GM21786 (cell line): Measurements from ENCODE around the gene STAP2.
"Not testable (repeated sequence)": the region's sequence is repeated elsewhere in the genome, so short reads cannot be mapped to it uniquely, and the experiment has no call there.

Experiments
- ATAC-seq: cut with Tn5 transposase; IDR thresholded peaks from one replicate; pipeline ENCODE4 v1.9.1; 2021; ENCODE audit not compliant: unreplicated experiment

The STAP2 gene

DNA sequence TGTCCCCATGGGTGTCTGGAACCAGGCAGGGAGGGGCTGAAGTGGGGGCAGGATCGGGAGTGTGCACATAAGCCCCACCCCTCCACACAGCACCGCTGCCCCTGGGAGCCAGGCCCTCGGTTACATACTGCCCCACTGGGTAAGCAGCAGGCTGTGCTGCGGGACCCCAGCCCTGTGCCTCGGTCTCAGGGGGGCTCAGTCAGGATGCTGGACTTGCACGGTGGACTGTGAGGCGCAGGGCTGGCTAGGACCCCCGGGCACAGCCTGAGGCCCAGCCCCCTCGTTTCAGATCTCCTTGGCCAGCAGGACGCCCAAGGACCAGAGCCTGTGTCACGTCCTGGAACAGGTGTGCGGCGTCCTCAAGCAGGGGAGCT is 21.0 kb upstream of the STAP2 start:
- no peak for ATAC-seq

DNA sequence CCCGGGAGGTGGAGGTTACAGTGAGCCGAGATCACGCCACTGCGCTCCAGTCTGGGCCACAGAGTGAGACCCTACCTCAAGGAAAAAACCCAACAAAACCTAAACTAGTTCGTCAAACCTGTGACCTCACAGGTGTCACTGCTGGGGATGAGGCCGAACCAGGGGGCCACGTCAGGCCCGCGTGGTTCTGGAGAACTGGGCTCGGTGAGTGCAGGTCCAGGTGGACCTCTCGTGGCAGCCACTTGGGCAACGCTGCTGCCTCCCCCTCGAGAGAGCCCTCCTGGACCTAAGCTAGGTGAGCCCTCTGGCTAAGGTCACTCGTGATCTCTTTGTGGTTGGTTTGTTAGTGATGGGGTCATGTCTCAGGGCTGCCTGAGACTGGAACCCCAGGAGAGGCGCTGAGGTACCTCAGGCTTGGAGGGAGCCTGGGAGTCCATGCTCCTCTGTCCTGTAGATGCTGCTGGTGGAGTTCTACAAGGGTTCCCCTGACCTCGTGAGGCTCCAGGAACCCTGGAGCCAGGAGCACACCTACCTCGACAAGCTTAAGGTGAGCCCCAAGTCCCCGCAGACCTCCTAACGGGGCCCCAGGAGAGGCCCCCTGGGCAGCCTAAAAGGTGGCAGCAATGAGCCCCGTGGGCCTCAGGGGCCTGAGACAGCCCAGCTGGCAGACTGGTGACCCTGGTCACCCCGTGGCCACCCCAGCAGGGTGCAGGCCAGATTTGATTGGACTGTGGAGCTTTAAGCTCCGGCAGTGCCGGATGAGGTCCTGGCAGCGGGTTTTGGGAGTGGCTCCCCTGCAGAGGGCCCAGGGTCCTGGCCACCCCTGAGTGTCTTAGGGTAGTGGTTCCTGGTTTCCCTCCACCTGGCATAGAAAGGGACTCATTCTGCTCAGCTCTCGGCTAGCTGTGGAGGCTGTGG is 20.3 kb upstream of the STAP2 start:
- no peak for ATAC-seq

DNA sequence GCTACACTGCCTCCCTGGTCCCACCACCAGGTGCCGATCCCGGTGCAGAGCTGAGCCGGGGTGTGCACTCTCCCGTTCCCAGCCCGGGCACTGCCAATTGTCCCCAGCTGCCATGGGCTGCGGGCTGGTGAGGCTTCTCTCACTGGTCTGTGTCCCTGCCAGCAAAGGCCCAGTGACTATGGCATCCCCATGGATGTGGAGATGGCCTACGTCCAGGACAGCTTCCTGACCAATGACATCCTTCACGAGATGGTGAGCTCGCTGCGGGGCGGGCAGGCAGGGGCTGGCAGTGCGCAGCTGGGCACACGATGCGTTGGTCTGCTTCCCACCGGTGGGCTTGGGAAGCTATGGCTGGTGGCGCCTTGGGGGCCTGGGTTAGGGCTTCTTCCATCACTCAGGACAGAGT is 19.3 kb upstream of the STAP2 start:
- no peak for ATAC-seq

DNA sequence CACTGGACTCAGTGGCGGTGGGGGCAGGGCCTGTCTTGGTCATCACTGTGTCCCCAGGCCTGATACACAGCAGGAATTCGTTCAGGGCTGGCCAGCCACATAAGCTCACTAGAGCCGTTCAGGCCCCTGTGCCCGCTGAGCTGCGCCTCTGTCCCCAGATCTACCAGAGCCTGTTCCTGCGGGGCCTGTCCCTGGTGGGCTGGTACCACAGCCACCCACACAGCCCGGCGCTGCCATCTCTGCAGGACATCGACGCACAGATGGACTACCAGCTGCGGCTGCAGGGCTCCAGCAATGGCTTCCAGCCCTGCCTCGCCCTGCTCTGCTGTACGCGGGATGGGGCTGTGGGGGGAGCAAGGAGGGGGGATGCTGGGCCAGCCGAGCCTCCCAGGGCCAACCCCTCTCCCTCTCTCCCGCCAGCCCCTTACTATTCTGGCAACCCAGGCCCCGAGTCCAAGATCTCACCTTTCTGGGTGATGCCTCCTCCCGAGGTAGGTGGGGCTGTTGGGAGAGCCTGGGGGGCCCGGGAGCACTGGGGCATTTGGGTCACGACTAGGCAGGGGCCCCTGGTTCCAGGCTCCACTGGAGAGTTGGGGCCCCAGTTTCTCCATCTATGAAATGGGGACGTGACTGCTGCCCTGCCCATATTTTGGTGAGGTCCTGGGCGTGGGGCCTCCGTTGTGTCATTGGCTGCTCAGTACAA is 18.6 kb upstream of the STAP2 start:
- no peak for ATAC-seq

DNA sequence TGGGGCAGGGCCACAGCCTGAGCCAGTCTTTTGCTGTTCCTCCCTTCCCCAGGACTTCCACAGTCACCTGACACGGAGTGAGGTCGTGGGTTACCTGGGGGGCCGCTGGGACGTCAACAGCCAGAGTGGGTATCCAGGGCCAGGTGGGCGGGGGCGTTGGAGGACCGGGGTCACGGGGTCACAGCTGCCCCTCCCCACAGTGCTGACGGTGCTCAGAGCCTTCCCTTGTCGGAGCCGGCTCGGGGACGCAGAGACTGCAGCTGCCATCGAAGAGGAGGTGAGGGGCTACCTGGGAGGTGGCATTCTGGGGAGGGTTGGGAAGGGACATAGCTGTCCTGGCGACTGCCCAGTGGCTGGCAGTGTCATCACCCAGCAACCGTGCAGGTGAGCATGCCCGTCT is 16.3 kb upstream of the STAP2 start:
- no peak for ATAC-seq

DNA sequence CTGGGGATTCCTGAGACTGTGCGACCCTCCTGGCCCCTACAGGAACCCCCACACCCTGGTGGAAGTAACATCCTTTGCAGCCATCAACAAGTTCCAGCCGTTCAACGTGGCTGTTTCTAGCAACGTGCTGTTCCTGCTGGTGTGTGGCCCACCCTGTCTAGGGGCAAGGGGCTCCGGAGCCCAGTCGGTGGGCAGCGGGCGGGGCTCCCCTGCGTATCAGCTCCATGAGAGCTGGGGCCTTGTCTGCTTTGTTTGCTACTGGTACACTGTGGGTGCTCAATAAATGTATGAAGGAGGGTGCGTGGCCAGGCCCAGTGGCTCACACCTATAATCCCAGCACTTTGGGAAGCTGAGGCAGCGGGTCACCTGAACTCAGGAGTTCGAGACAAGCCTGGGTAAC is 15.7 kb upstream of the STAP2 start:
- no peak for ATAC-seq

DNA sequence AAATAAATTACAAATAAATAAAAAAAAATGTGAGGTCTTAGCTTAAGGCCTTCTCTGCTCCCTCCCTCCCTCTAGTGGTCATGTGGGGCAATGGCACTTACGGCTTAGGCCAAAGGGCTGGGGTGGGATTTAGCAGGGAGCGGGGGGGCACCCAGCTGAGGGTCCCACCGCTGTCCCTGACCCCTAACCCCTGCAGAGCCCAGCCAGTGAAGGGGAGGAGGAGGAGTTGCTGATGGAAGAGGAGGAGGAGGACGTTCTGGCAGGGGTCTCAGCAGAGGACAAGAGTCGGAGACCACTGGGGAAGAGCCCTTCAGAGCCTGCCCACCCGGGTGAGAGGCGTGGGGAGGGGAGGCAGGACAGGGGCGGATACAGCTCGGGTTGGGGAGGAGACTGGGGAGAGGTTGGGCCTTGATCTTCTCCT is 14.1 kb upstream of the STAP2 start:
- ATAC-seq = no peak

DNA sequence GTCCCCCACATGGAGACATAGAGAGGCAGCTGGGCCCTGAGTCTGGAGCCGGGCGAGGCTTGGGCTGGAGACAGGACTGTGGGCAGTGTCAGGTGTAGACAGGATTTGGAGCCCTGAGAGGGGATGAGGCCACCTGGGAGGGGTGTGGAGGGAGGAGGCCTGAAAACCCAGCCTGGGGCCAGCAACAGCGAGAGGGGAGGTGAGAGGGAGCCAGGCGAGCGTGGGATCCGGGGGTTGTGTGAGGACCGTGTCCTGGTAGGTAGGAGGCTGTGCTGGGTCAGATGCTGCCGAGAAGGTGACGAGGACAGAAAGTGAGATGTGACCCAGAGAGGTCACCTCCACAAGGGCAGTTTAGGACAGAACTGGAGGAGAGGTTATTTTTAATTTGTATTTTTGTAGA is 12.1 kb upstream of the STAP2 start:
- ATAC-seq = no peak

DNA sequence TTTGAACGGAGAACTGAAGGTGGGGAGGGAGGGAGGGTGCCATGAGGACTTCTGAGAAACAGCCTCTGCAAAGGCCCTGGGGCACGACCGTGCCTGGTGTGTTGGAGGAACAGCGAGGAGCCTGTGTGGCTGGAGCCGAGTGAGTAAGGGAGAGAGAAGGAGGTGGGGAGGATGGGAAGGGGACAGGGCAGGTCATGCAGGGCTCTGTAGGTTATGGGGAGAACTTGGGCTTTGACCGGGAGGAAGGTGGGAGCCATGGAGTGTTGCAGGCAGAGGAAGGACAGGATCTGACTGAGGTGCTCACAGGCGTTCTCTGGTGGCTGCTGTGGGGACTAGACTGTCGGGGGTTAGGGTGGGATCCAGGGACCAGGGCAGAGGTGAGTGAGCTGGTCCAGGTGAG is 11.5 kb upstream of the STAP2 start:
- no peak for ATAC-seq

DNA sequence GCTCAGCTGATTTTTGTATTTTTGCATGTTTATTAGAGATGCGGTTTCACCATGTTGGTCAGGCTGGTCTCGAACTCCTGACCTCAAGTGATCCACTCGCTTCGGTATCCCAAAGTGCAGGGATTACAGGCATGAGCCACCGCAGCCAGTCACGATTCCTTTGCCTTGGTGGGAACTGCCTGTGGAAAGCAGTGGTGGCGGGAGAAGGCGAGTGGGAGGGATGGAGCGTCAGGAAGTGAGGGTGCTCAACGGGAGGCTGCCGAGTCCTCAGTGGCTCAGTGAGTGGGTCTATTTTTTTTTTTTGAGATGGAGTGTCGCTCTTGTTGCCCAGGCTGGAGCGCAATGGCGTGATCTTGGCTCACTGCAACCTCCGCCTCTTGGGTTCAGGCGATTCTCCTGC is 10.6 kb upstream of the STAP2 start:
- not testable (repeated sequence) for ATAC-seq

DNA sequence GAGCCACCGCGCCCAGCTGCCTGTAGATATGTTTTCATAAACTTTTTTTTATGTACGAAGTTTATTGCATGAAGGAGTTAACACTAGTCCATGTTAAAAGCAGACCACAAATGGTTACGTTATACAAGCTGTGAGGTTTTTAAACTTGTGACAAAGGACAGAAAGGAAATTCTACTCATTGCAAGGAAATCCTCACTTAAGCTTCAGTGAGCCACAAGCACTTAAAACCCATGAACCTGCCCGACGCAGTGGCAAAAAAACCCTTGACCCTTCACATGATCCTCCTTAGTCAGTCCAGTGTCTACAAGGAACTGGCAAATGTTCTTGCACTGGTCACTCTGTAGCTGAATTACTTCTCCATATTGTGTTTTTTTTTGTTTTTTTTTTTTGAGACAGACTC is 8.9 kb upstream of the STAP2 start:
- no peak for ATAC-seq

DNA sequence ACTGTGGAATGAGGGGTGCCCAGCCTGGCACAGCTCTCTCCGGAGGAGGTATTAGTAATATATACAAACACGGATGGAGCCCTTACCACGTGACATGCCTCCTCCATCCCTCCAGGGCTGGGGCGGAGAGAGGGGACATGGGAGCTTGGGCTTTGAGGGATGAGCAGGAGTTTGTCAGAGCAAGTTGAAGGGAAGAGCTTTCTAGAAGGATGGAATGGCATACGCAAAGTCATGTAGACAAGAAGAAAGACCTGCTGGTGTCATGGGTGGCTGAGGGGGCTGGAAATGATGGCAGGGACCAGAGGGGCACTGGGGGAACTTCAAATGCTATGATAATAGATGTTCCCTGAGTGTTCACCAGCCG is 7.4 kb upstream of the STAP2 start:
- no peak for ATAC-seq

DNA sequence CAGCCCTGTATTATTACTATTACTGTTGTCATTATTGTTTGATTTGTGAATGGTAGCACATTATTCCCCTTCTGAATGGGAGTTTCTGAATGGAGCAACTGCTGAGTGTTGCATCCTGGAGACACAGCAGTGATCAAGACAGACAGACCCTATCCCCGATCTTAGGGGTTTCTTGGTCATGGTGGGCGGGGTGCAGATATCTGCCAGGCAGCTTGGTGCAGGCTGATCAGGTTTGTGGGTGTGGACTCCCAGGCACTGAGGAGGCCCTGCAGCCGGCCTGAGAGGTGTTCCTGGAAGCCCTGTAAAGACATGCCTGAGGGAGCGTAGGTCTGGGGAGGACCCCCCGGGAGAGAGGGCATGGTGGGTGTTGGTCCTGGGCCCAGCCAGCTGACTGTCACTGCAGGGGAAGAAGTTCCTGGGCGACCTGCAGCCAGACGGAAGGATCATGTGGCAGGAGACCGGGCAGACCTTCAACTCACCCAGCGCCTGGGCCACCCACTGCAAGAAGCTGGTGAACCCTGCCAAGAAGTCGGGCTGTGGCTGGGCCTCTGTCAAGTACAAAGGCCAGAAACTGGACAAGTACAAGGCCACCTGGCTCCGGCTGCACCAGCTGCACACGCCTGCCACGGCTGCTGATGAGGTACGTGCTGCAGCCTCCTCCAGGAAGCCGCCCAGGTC is 6.9 kb upstream of the STAP2 start:
- ATAC-seq = no peak

DNA sequence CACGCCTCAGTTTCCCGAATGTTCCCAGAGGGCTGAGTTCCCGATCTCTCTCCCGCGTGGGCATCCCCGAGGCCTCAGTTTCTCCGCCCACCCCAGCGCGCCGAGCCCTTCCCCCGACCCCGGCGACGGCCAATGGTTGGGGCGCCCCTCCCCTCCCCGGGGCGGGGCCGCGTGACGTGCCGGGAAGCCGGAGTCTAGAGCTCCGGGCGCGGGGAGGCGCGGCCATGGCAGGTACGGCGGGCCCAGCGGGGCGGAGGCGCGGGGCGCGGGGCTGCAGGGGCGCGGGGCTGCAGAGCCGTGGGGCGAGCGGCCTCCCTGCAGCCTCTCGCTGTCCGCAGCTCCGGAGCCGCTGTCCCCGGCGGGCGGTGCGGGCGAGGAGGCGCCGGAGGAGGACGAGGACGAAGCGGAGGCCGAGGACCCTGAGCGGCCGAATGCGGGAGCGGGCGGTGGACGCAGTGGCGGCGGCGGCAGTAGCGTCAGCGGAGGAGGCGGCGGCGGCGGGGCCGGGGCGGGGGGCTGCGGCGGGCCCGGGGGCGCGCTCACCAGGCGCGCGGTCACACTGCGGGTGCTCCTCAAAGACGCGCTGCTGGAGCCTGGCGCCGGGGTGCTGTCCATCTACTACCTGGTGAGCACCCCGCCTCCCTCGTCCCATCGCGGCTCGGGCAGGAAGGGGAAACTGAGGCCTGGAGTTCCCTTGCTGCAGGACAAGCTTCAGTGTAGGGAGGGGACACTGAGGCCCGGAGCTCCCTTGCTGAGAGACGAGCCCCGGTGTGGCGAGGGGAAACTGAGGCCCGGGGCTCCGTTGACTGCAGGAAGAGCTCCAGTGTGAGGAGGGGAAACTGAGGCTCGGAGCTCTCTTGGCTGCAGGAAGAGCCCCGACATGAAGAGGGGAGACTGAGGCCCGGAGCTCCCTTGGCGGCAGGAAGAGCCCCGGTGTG is 5.0 kb upstream of the STAP2 start, which contains the start of gene MPND:
TSS of gene MPND (plus strand) at position 193 of the 938 bp plus-strand sequence. CDS start at position 225, 32 bp downstream.
- peak; percentile 36 for ATAC-seq

DNA sequence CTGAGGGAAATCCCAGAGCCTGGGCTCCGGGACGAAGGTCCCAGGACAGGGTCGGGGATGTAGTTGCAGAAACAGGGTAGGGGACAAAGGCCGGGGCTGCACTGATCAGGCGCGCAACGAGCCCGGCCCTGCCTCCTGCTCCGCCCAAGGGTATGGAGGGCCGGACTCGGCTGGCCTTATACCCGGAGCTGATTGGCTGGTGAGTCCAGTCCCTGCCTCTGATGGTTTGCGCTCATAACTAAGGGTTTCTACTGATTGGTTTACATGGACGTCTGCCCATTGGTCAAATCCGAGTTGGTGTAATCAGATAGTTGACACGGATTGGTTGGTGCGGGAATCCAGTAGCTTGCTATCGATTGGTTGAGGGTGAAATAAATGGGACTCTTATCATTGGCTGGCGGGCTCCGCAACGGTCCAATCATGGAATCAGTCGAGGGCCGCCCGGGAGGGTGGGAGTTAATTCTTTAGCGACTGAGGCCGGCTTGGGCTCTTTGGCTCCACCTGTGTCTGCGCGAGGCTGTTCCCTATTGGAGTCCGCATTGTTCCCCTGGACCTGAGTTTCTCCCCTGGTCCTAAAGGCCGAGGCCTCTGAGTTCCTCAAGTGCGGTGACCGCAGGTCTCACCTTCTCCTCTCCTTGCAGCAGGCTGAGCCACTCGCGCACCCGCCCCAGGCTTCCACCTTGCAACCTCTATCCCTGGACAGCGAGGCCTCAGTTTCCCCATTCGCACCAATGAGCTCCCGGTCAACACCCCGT is 4.2 kb upstream of the STAP2 start:
- peak; percentile 86 for ATAC-seq

DNA sequence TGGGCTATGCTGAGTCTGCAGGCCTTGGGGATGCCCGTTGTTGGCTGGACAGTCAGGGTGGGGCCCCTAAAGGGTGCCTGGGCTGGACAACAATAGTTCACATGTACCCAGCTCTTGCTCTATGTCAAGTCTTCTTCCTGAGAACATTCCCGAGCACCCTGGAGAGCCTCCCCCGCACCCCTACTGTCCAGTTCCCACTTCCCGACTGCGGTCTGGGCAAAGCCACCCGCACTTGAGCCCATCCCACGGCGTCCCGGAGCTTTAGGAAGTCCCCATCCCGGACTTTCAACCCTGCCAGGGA is 3.6 kb upstream of the STAP2 start:
- no peak for ATAC-seq

DNA sequence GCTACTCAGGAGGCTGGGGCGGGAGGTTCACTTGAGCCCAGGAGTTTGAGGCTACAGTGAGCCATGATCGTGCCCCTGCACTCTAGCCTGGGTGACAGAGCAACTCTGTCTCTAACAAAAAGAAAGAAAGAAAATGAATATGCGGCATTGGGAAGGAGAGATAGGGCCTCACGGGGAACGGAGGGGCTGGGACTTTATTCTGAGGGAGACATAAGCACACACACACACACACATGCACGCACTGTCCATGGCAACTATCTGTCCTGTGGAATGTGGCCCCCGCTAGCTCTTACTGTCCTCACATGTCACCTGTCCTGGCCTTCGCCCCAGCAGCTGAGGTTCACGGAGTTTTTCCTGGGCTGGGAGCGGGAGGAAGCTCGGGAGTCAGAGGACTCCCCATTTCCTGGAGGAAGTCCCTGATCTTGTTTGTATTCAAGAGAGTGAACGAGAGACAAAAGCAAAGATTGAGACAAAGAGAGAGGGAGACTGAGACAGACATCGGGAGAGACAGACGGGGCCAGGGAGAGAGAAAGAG is 654 bp downstream of the STAP2 start:
- no peak for ATAC-seq

DNA sequence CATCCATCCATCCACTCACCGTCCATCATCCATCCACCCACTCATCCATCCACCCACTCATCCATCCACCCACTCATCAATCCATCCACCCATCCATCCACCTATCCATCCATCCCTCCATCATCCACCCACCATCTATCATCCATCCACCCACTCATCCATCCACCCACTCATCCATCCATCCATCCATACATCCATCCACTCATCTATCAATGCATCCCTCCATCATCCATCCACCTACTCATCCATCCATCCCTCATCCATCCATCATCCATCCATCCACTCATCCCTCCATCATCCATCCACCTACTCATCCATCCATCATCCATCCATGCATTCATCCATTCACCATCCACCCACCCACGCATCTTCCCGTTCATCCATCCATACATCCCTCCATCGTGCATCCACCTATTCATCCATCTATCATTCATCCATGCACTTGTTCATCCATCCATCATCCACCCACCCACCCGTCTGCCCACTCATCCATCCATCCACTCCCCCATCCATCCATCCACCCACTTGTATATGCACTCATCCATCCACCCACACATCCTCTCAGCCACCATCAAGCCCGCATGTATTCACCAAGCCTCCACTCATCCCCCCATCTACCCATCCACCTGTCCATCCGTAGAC is 3.6 kb downstream of the STAP2 start:
- ATAC-seq = no peak

DNA sequence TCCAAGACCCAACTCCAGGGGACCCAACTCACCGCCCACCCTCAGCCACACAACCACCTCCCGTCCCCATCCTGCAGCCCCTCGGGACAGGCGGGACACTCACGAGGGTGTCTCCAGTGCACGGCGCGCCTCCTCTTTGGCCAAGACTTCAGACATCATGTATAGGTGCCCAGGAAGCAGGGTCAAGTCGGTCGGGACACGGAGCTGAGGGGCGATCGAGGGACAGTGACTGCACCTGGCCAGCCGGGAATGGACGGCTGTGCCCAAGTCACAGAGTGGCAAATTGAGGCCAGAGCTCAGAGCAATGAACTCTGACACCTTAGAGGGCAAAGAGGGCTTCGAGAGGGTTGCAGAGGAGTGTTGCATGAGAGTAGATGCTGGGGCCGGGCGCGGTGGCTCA is 8.8 kb downstream of the STAP2 start:
- no peak for ATAC-seq
